Testis (tissue), 2 donors: Measurements from ENCODE around the gene GPR35.

Source experiments
- POLR2A ChIP-seq: fragments of 450-650 bp; IDR thresholded peaks from one replicate; pipeline ENCODE4 v1.6.1; 2017; ENCODE audit warnings: antibody characterized with exemption, mild to moderate bottlenecking, moderate library complexity
- TF ChIP-seq, protein P1 (sequence below), 3 experiments: fragments of 450-650 bp in 2 of 3; fragments of 200-600 bp in 1 of 3; sonication (generic) in 1 of 3; IDR thresholded peaks; one replicate each; pipeline ENCODE4 v1.5.1; 2016 to 2019; ENCODE audit warnings: antibody characterized with exemption in 3 of 3, mild to moderate bottlenecking in 2 of 3, moderate library complexity in 1 of 3

DNA sequence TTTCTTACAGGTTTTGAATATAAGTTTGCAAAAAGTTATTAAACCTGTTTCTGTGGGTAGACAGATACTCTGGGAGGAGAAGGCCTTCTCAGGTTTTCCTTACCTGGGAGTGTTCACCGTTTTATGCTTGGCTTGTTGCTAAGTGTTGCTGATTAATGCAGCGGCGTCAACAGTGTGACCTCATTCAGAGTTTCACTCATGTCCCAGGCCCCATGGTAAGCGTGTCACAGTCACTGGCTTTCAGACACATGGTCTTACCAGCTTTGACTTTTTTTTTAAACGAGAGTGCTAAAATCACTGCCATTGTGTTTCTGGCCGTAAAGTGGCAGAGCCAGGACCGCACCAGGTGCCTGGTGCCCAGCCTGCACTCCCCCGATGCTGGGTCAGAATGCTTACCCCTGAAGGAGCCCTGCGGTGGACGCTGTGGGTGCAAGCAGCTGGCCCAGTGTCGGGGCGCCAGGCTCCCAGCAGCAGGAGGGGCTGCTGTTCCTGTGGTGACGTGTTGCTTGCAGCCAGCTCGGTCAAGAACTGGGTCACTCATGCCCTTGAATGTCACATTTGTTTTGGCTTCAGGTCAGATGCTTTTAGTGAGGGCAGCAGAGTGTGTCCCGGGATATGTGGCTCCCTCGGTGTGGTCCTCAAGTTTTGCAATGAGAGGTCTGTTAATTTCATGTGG is 35.3 kb upstream of the GPR35 start:
- TF ChIP-seq POLR2A = no peak
- TF ChIP-seq, protein P1, sequence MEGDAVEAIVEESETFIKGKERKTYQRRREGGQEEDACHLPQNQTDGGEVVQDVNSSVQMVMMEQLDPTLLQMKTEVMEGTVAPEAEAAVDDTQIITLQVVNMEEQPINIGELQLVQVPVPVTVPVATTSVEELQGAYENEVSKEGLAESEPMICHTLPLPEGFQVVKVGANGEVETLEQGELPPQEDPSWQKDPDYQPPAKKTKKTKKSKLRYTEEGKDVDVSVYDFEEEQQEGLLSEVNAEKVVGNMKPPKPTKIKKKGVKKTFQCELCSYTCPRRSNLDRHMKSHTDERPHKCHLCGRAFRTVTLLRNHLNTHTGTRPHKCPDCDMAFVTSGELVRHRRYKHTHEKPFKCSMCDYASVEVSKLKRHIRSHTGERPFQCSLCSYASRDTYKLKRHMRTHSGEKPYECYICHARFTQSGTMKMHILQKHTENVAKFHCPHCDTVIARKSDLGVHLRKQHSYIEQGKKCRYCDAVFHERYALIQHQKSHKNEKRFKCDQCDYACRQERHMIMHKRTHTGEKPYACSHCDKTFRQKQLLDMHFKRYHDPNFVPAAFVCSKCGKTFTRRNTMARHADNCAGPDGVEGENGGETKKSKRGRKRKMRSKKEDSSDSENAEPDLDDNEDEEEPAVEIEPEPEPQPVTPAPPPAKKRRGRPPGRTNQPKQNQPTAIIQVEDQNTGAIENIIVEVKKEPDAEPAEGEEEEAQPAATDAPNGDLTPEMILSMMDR (IDR thresholded peaks at IDR 0.05) = no peak
